ENCODE results near the gene FILIP1. TPM values are rescaled to one million over a fixed set of nuclear protein-coding genes. Genes with fewer than 3 reads are reported as not detected.

Gene FILIP1
- total and polyA plus RNA-seq, 10 of the 15 experiments (the other 5 are each of a cell fraction or from before 2014, with no cell fraction given), result 0.23 to 2.0 (median 0.44) TPM

GRCh38 chr6:75333676-75334200 lies 159.9 kb downstream of the FILIP1 start (continued):
- TF ChIP-seq ZNF687 (IDR thresholded peaks at IDR 0.05) (no peak), BCL11A (IDR thresholded peaks at IDR 0.05; ENCODE audit: low read depth, low read length) (no peak)

- WGBS (ENCODE audit: insufficient coverage, insufficient replicate concordance, low lambda C conversion rate, missing lambda C conversion rate), result 52% methylated on average over 2 of the region's 2 CpGs
- BruUV-seq (replicated peaks), result no TSS peak
- POLR2A ChIA-PET, result no interaction called here
- no peak for TF ChIP-seq PML (IDR thresholded peaks at IDR 0.05; ENCODE audit: low read length)
- TF ChIP-seq E2F4 (IDR thresholded peaks at IDR 0.05; ENCODE audit: low read depth, low read length), result no peak
- TF ChIP-seq RAD21 (IDR thresholded peaks at IDR 0.05; ENCODE audit: insufficient read depth, low read depth, low read length), result no peak
- no peak for TF ChIP-seq TARDBP (IDR thresholded peaks at IDR 0.05; ENCODE audit: borderline replicate concordance)
- no peak for TF ChIP-seq SIN3A (IDR thresholded peaks at IDR 0.05; ENCODE audit: low read depth, low read length)
- TF ChIP-seq RFX5 (IDR thresholded peaks at IDR 0.05; ENCODE audit: low read depth, low read length), result no peak
- no peak for TF ChIP-seq CEBPZ (IDR thresholded peaks at IDR 0.05; ENCODE audit: low read depth, low read length)
- TF ChIP-seq RELB (IDR thresholded peaks at IDR 0.05; ENCODE audit: low read depth), result no peak
- no peak for TF ChIP-seq POLR2AphosphoS5 (IDR thresholded peaks at IDR 0.05; ENCODE audit: low read length)
- TF ChIP-seq HDGF (IDR thresholded peaks at IDR 0.05), result no peak
- TF ChIP-seq SMAD1 (IDR thresholded peaks at IDR 0.05; ENCODE audit: low read depth, partially characterized antibody), result no peak
- TF ChIP-seq SREBF1 (IDR thresholded peaks at IDR 0.05; ENCODE audit: low read length), result no peak
These were observed 162.4 kb downstream of the FILIP1 start for GRCh38 chr6:75331151-75331550.

More at GRCh38 chr6:75331151-75331550, 162.4 kb downstream of the FILIP1 start:
- in situ Hi-C loops (cut with MboI), result no loop called here
- H4K20me1 ChIP-seq (ENCODE audit: control insufficient read depth, insufficient read depth), result no peaks in the 10 kb centered on the region
- ATAC-seq, result no peak
- H3K4me1 ChIP-seq (ENCODE audit: control insufficient read depth, insufficient read depth, low read length), result no peaks in the 10 kb centered on the region
- CTCF ChIA-PET, result no interaction called here
- SMC1A ChIA-PET (ENCODE audit: uncharacterized antibody, unreplicated experiment), result interaction anchor here (0.8 to 1.5 kb wide), 4 partner anchors 16 to 156 kb away, joined by 3 read pairs; no protein-coding TSS in a partner anchor
- H3K79me2 ChIP-seq (ENCODE audit: control insufficient read depth, insufficient read depth, low read length), result no peaks in the 10 kb centered on the region
- intact Hi-C loops (cut with micrococcal nuclease; ENCODE audit: unreplicated experiment), result no loop called here
- no peak overlapping the region for H3K4me2 ChIP-seq (ENCODE audit: control insufficient read depth, insufficient read depth)
- FAIRE-seq, result no peak
- H3K36me3 ChIP-seq (ENCODE audit: control insufficient read depth in 2 of 2, insufficient read depth in 2 of 2, low read length in 1 of 2), result no peaks in the 10 kb centered on the region
- no peaks in the 10 kb centered on the region for H3K9me3 ChIP-seq (replicated peaks; ENCODE audit: control insufficient read depth, insufficient read depth, low read length)
- RAD21 ChIA-PET (ENCODE audit: unreplicated experiment), result no interaction called here
- no peaks in the 10 kb centered on the region; a peak in 1 of 4 replicates for H3K27me3 ChIP-seq (replicated peaks in 1 of 2; ENCODE audit: control insufficient read depth in 2 of 2, insufficient read depth in 2 of 2, low read length in 1 of 2)
- DNase-seq (ENCODE audit: low read depth, low spot score), result no peak
- no peak overlapping the region for H3K27ac ChIP-seq (ENCODE audit: control insufficient read depth, insufficient read depth)
- H3K4me3 ChIP-seq, result no peak overlapping the region
- H2AFZ ChIP-seq (ENCODE audit: control insufficient read depth, low read depth, low read length), result no peak overlapping the region
- no peak overlapping the region for H3K9ac ChIP-seq (ENCODE audit: control insufficient read depth, insufficient read depth, low read length)

Measured in GM12878 (cell line).